H9 (cell line): ENCODE data around the gene TMEM239. TPM values are rescaled to one million over a fixed set of nuclear protein-coding genes. Genes with fewer than 3 reads are reported as not detected.

Experiments used
- DNase-seq: peaks from one replicate; pipeline ENCODE4 v3.0.0-alpha.2; 2017
- H2AFZ ChIP-seq: one replicate; pipeline ENCODE4 v1.6.1; 2013; ENCODE audit warnings: mild to moderate bottlenecking, low read length, control low read depth, moderate library complexity
- H2AK5ac ChIP-seq: 2 replicates; pipeline ENCODE4 v1.6.1; 2013; ENCODE audit warnings: low read length, control low read depth, mixed read lengths; ENCODE audit not compliant: insufficient read length
- H2BK120ac ChIP-seq: one replicate; pipeline ENCODE4 v1.6.1; 2013; ENCODE audit warnings: low read depth, mild to moderate bottlenecking, low read length, control low read depth, inconsistent platforms; ENCODE audit not compliant: poor library complexity, severe bottlenecking
- H2BK12ac ChIP-seq: 2 replicates; pipeline ENCODE4 v1.6.1; 2013; ENCODE audit warnings: low read length, control low read depth, mixed read lengths, low read depth; ENCODE audit not compliant: insufficient read length
- H2BK15ac ChIP-seq: 2 replicates; pipeline ENCODE4 v1.6.1; 2013; ENCODE audit warnings: low read depth, low read length, control low read depth
- H2BK20ac ChIP-seq: one replicate; pipeline ENCODE4 v1.6.1; 2013; ENCODE audit warnings: low read depth, mild to moderate bottlenecking, low read length, control low read depth, inconsistent platforms; ENCODE audit not compliant: poor library complexity, severe bottlenecking
- H2BK5ac ChIP-seq: 2 replicates; pipeline ENCODE4 v1.6.1; 2013; ENCODE audit warnings: low read length, control low read depth, mixed read lengths; ENCODE audit not compliant: insufficient read length
- H3K14ac ChIP-seq: 2 replicates; pipeline ENCODE4 v1.6.1; 2013; ENCODE audit warnings: low read length, control low read depth; ENCODE audit not compliant: insufficient read depth
- H3K18ac ChIP-seq: 2 replicates; pipeline ENCODE4 v1.6.1; 2013; ENCODE audit warnings: low read depth, mild to moderate bottlenecking, mixed read lengths, low read length, control low read depth; ENCODE audit not compliant: insufficient read length
- H3K23ac ChIP-seq: 2 replicates; pipeline ENCODE4 v1.6.1; 2013; ENCODE audit warnings: low read length, control low read depth, mixed read lengths, low read depth; ENCODE audit not compliant: insufficient read length
- H3K23me2 ChIP-seq: 2 replicates; pipeline ENCODE4 v1.6.1; 2013; ENCODE audit warnings: low read depth, mild to moderate bottlenecking, mixed read lengths, low read length, control low read depth; ENCODE audit not compliant: insufficient read length, poor library complexity, severe bottlenecking
- H3K27ac ChIP-seq: 2 replicates; pipeline ENCODE4 v1.5.1; 2013; ENCODE audit warnings: low read length, control low read depth, mixed read lengths, low read depth; ENCODE audit not compliant: insufficient read length
- H3K27me3 ChIP-seq: 2 replicates; pipeline ENCODE4 v1.6.1; 2013; ENCODE audit warnings: low read length, control low read depth, inconsistent platforms; ENCODE audit not compliant: insufficient read depth
- H3K4ac ChIP-seq: 2 replicates; pipeline ENCODE4 v1.6.1; 2013; ENCODE audit warnings: low read depth, mild to moderate bottlenecking, control low read depth, inconsistent platforms, low read length, moderate library complexity
- H3K4me1 ChIP-seq: 2 replicates; pipeline ENCODE4 v1.6.1; 2013; ENCODE audit warnings: low read length, control low read depth, inconsistent platforms; ENCODE audit not compliant: insufficient read depth
- H3K4me2 ChIP-seq: 2 replicates; pipeline ENCODE4 v1.6.1; 2013; ENCODE audit warnings: low read length, control low read depth, mixed read lengths; ENCODE audit not compliant: insufficient read length, insufficient read depth
- H3K56ac ChIP-seq: 2 replicates; pipeline ENCODE4 v1.6.1; 2013; ENCODE audit warnings: low read depth, mild to moderate bottlenecking, mixed read lengths, low read length, control low read depth; ENCODE audit not compliant: insufficient read length
- H3K79me1 ChIP-seq: 2 replicates; pipeline ENCODE4 v1.6.1; 2013; ENCODE audit warnings: low read depth, mild to moderate bottlenecking, moderate library complexity, low read length, control low read depth, inconsistent platforms; ENCODE audit not compliant: insufficient read depth, poor library complexity, severe bottlenecking
- H3K79me2 ChIP-seq: 2 replicates; pipeline ENCODE4 v1.6.1; 2013; ENCODE audit warnings: low read length, control low read depth, inconsistent platforms; ENCODE audit not compliant: insufficient read depth
- H3K9ac ChIP-seq: 2 replicates; pipeline ENCODE4 v1.6.1; 2013; ENCODE audit warnings: low read length, control low read depth, mixed read lengths; ENCODE audit not compliant: insufficient read length; ENCODE audit errors: extremely low read depth
- H3K9me3 ChIP-seq: one replicate; pipeline ENCODE4 v1.6.1; 2013; ENCODE audit warnings: low read depth, low read length, inconsistent platforms; ENCODE audit not compliant: control insufficient read depth
- H3T11ph ChIP-seq: one replicate; pipeline ENCODE4 v1.6.1; 2013; ENCODE audit warnings: mild to moderate bottlenecking, low read length, control low read depth, inconsistent platforms
- H4K20me1 ChIP-seq: one replicate; pipeline ENCODE4 v1.6.1; 2013; ENCODE audit not compliant: control insufficient read depth, insufficient read length, insufficient read depth
- H4K5ac ChIP-seq: 2 replicates; pipeline ENCODE4 v1.6.1; 2013; ENCODE audit warnings: low read depth, mild to moderate bottlenecking, mixed read lengths, low read length, control low read depth; ENCODE audit not compliant: insufficient read length
- H4K8ac ChIP-seq: replicated peaks from 2 replicates; pipeline ENCODE4 v1.6.1; 2013; ENCODE audit warnings: low read length, control low read depth, mixed read lengths, low read depth; ENCODE audit not compliant: insufficient read length
- H4K91ac ChIP-seq: 2 replicates; pipeline ENCODE4 v1.6.1; 2013; ENCODE audit warnings: low read depth, mild to moderate bottlenecking, moderate library complexity, mixed read lengths, low read length, control low read depth; ENCODE audit not compliant: insufficient read length
- H3K27ac Mint-ChIP-seq, 3 experiments: 2 replicates in 2 of 3; 3 replicates in 1 of 3; pipeline ENCODE4 v1.8.0; 2020 to 2021; ENCODE audit warnings: mixed read lengths in 3 of 3, mild to moderate bottlenecking in 1 of 3, moderate library complexity in 1 of 3
- H3K27me3 Mint-ChIP-seq: 2 replicates; pipeline ENCODE4 v1.8.0; 2021; ENCODE audit warnings: low read depth, mild to moderate bottlenecking, moderate library complexity, mixed read lengths
- H3K36me3 Mint-ChIP-seq, 3 experiments: 2 replicates in 2 of 3; 3 replicates in 1 of 3; pipeline ENCODE4 v1.8.0; 2020 to 2021; ENCODE audit warnings: low read depth in 3 of 3, mixed read lengths in 3 of 3; ENCODE audit not compliant: insufficient read depth in 1 of 3
- H3K4me1 Mint-ChIP-seq, 2 experiments: 2 replicates each; pipeline ENCODE4 v1.8.0; 2020; ENCODE audit warnings: mixed read lengths in 2 of 2
- H3K4me3 Mint-ChIP-seq, 2 experiments: 2 replicates in 1 of 2; 3 replicates in 1 of 2; pipeline ENCODE4 v1.8.0; 2020 to 2021; ENCODE audit warnings: mild to moderate bottlenecking in 2 of 2, mixed read lengths in 2 of 2, moderate library complexity in 1 of 2
- H3K9me3 Mint-ChIP-seq, 2 experiments: 2 replicates in 1 of 2; 3 replicates in 1 of 2; pipeline ENCODE4 v1.8.0; 2020; ENCODE audit warnings: mild to moderate bottlenecking in 2 of 2, mixed read lengths in 2 of 2, moderate library complexity in 1 of 2
- WGBS: extraction: QIAGEN DNeasy Blood & Tissue Kit; methylation state at CpG from one replicate; pipeline ENCODE4 v1.1.7; 2013; ENCODE audit warnings: missing lambda C conversion rate, low lambda C conversion rate, mixed read lengths; ENCODE audit not compliant: insufficient read length; ENCODE audit errors: extremely low coverage; 5-methylcytosine and 5-hydroxymethylcytosine counted together
- total RNA-seq: library from RNA; stranded (reverse); gene quantifications from 2 replicates; pipeline ENCODE4 v1.2.1, GENCODE V29; 2021
- TF ChIP-seq, protein P1 (sequence below): fragments of 200-600 bp; sonication (generic); conservative IDR thresholded peaks from 3 replicates; pipeline ENCODE4 v1.8.0; 2021; ENCODE audit warnings: antibody characterized with exemption, mild to moderate bottlenecking

TMEM239 gene
- total RNA-seq, 1 experiment from 2014 or later: not detected

GRCh38 chr20:2801286-2801728, 14.9 kb upstream of the TMEM239 start:
- H3K27me3 Mint-ChIP-seq: peaks cover 51% of the 10 kb centered on the region

More at GRCh38 chr20:2801286-2801728, 14.9 kb upstream of the TMEM239 start:
- Histone ChIP-seq H3K23ac (no peak overlapping the region), H3K9ac (no peak overlapping the region), H3T11ph (no peak overlapping the region), H3K79me2 (no peaks in the 10 kb centered on the region), H2BK5ac (no peak overlapping the region), H3K27me3 (peaks cover 40% of the 10 kb centered on the region), H3K56ac (no peak overlapping the region), H3K14ac (no peak overlapping the region), H4K20me1 (no peaks in the 10 kb centered on the region), H2BK20ac (no peak overlapping the region), H4K91ac (no peak overlapping the region), H3K9me3 (no peaks in the 10 kb centered on the region), H2AK5ac (no peak overlapping the region), H3K27ac (no peak overlapping the region), H2AFZ (peak overlapping the region; percentile 56), H4K8ac (no peak overlapping the region), H3K4me1 (peaks cover 5% of the 10 kb centered on the region; the same call in 1 of the 2 replicates), H2BK15ac (no peak overlapping the region), H3K18ac (no peak overlapping the region), H2BK120ac (no peak overlapping the region), H3K79me1 (no peaks in the 10 kb centered on the region), H3K4me2 (peak overlapping the region; percentile 72), H2BK12ac (no peak overlapping the region), H4K5ac (no peak overlapping the region), H3K23me2 (peaks cover 7% of the 10 kb centered on the region), H3K4ac (no peak overlapping the region)
- peak; percentile 31 for DNase-seq
- H3K36me3 Mint-ChIP-seq: peaks cover 16 to 38% (median 23%) of the 10 kb centered on the region in 3 experiments
- no peaks in the 10 kb centered on the region; a peak in 1 of 5 replicates for H3K9me3 Mint-ChIP-seq
- WGBS: no CpG with 5 or more reads among the region's 13 CpGs
- H3K4me3 Mint-ChIP-seq: peak overlapping the region; percentile 82 to 95
- TF ChIP-seq, protein P1, sequence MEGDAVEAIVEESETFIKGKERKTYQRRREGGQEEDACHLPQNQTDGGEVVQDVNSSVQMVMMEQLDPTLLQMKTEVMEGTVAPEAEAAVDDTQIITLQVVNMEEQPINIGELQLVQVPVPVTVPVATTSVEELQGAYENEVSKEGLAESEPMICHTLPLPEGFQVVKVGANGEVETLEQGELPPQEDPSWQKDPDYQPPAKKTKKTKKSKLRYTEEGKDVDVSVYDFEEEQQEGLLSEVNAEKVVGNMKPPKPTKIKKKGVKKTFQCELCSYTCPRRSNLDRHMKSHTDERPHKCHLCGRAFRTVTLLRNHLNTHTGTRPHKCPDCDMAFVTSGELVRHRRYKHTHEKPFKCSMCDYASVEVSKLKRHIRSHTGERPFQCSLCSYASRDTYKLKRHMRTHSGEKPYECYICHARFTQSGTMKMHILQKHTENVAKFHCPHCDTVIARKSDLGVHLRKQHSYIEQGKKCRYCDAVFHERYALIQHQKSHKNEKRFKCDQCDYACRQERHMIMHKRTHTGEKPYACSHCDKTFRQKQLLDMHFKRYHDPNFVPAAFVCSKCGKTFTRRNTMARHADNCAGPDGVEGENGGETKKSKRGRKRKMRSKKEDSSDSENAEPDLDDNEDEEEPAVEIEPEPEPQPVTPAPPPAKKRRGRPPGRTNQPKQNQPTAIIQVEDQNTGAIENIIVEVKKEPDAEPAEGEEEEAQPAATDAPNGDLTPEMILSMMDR: no peak
- H3K27ac Mint-ChIP-seq: no peak overlapping the region
- H3K4me1 Mint-ChIP-seq: peaks cover 36 to 42% of the 10 kb centered on the region in 2 experiments
